ENCODE data around the gene SAPCD2.

The SAPCD2 gene

GRCh38 chr9:137023583-137023991 is 46.8 kb downstream of the SAPCD2 start:
- no peak overlapping the region for H2AFZ ChIP-seq (ENCODE audit: low read length)
- no peaks in the 10 kb centered on the region; the same call in 1 of the 2 replicates for H3F3A ChIP-seq (ENCODE audit: insufficient read depth, low read length)
- H3K27me3 ChIP-seq (replicated peaks; ENCODE audit: insufficient read depth, low read length) = peaks cover 48% of the 10 kb centered on the region
- H3K4me3 ChIP-seq (ENCODE audit: low read length) = no peak overlapping the region
- H3K27ac ChIP-seq (ENCODE audit: low read length) = no peak overlapping the region
- no peaks in the 10 kb centered on the region for H3K79me2 ChIP-seq (ENCODE audit: low read length)
- no peaks in the 10 kb centered on the region for H4K20me1 ChIP-seq (ENCODE audit: insufficient read depth, low read length)
- no peaks in the 10 kb centered on the region for H3K9me2 ChIP-seq (replicated peaks; ENCODE audit: insufficient read depth, low read length)
- peaks cover 4% of the 10 kb centered on the region; the same call in 1 of the 2 replicates for H3K4me1 ChIP-seq (ENCODE audit: low read length)
- H3K9ac ChIP-seq (ENCODE audit: low read length) = no peak overlapping the region
- no peaks in the 10 kb centered on the region for H3K36me3 ChIP-seq (replicated peaks; ENCODE audit: insufficient read depth, low read length)
- TF ChIP-seq EZH2phosphoT487 (IDR thresholded peaks at IDR 0.05; ENCODE audit: low read length) (no peak), EZH2 (optimal IDR thresholded peaks at IDR 0.05; ENCODE audit: low read depth, low read length) (no peak), CTCF (IDR thresholded peaks at IDR 0.05; ENCODE audit: low read length) (no peak)
- H3K9me3 ChIP-seq (replicated peaks; ENCODE audit: insufficient read depth, low read length) = no peaks in the 10 kb centered on the region
- no peak for DNase-seq
- H3K4me2 ChIP-seq (ENCODE audit: low read depth, low read length) = no peak overlapping the region

- H3K27ac ChIP-seq (ENCODE audit: low read length) = no peak overlapping the region
- H3K27me3 ChIP-seq (replicated peaks; ENCODE audit: insufficient read depth, low read length) = peaks cover 48% of the 10 kb centered on the region
- DNase-seq = no peak
- no peaks in the 10 kb centered on the region for H3K79me2 ChIP-seq (ENCODE audit: low read length)
- H3F3A ChIP-seq (ENCODE audit: insufficient read depth, low read length) = no peaks in the 10 kb centered on the region
- H3K4me2 ChIP-seq (ENCODE audit: low read depth, low read length) = no peak overlapping the region
- H3K36me3 ChIP-seq (replicated peaks; ENCODE audit: insufficient read depth, low read length) = no peaks in the 10 kb centered on the region
- no peak for TF ChIP-seq EZH2 (optimal IDR thresholded peaks at IDR 0.05; ENCODE audit: low read depth, low read length)
- TF ChIP-seq EZH2phosphoT487 (IDR thresholded peaks at IDR 0.05; ENCODE audit: low read length) = no peak
- TF ChIP-seq CTCF (IDR thresholded peaks at IDR 0.05; ENCODE audit: low read length) = no peak
- H3K4me3 ChIP-seq (ENCODE audit: low read length) = no peak overlapping the region
- H4K20me1 ChIP-seq (ENCODE audit: insufficient read depth, low read length) = no peaks in the 10 kb centered on the region
- no peaks in the 10 kb centered on the region for H3K9me3 ChIP-seq (replicated peaks; ENCODE audit: insufficient read depth, low read length)
- H3K4me1 ChIP-seq (ENCODE audit: low read length) = peaks cover 4% of the 10 kb centered on the region; the same call in 1 of the 2 replicates
- no peak overlapping the region for H3K9ac ChIP-seq (ENCODE audit: low read length)
- no peak overlapping the region for H2AFZ ChIP-seq (ENCODE audit: low read length)
- no peaks in the 10 kb centered on the region for H3K9me2 ChIP-seq (replicated peaks; ENCODE audit: insufficient read depth, low read length)
These were observed 47.2 kb downstream of the SAPCD2 start for GRCh38 chr9:137023157-137023556.

GRCh38 chr9:137022662-137023008 is 47.7 kb downstream of the SAPCD2 start:
- Histone ChIP-seq H3F3A (ENCODE audit: insufficient read depth, low read length) (no peaks in the 10 kb centered on the region), H3K9ac (ENCODE audit: low read length) (no peak overlapping the region), H3K36me3 (replicated peaks; ENCODE audit: insufficient read depth, low read length) (no peaks in the 10 kb centered on the region), H3K9me2 (replicated peaks; ENCODE audit: insufficient read depth, low read length) (no peaks in the 10 kb centered on the region), H3K79me2 (ENCODE audit: low read length) (no peaks in the 10 kb centered on the region), H2AFZ (ENCODE audit: low read length) (no peak overlapping the region), H3K27me3 (replicated peaks; ENCODE audit: insufficient read depth, low read length) (peaks cover 48% of the 10 kb centered on the region), H3K4me3 (ENCODE audit: low read length) (no peak overlapping the region), H3K27ac (ENCODE audit: low read length) (no peak overlapping the region), H3K4me1 (ENCODE audit: low read length) (peaks cover 4% of the 10 kb centered on the region; the same call in 1 of the 2 replicates), H3K4me2 (ENCODE audit: low read depth, low read length) (no peak overlapping the region), H4K20me1 (ENCODE audit: insufficient read depth, low read length) (no peaks in the 10 kb centered on the region), H3K9me3 (replicated peaks; ENCODE audit: insufficient read depth, low read length) (no peaks in the 10 kb centered on the region)
- TF ChIP-seq EZH2phosphoT487 (IDR thresholded peaks at IDR 0.05; ENCODE audit: low read length) (no peak), EZH2 (optimal IDR thresholded peaks at IDR 0.05; ENCODE audit: low read depth, low read length) (no peak), CTCF (IDR thresholded peaks at IDR 0.05; ENCODE audit: low read length) (no peak)
- no peak for DNase-seq

All from MM.1S (cell line).